Activated naive CD8-positive, alpha-beta T cell (primary cell): ENCODE results near the gene TMEM179.

Experiments used
- H3K27ac Mint-ChIP-seq: one replicate; pipeline ENCODE4 v1.8.0; 2021; ENCODE audit warnings: mixed read lengths
- H3K27me3 Mint-ChIP-seq: one replicate; pipeline ENCODE4 v1.8.0; 2021; ENCODE audit warnings: mixed read lengths
- H3K36me3 Mint-ChIP-seq: one replicate; pipeline ENCODE4 v1.8.0; 2021; ENCODE audit warnings: mixed read lengths
- H3K4me1 Mint-ChIP-seq: one replicate; pipeline ENCODE4 v1.8.0; 2021; ENCODE audit warnings: low read depth, mixed read lengths
- H3K4me3 Mint-ChIP-seq: one replicate; pipeline ENCODE4 v1.8.0; 2021; ENCODE audit warnings: mild to moderate bottlenecking, mixed read lengths
- H3K9me3 Mint-ChIP-seq: one replicate; pipeline ENCODE4 v1.8.0; 2021; ENCODE audit warnings: low read depth, mixed read lengths

TMEM179 gene

DNA sequence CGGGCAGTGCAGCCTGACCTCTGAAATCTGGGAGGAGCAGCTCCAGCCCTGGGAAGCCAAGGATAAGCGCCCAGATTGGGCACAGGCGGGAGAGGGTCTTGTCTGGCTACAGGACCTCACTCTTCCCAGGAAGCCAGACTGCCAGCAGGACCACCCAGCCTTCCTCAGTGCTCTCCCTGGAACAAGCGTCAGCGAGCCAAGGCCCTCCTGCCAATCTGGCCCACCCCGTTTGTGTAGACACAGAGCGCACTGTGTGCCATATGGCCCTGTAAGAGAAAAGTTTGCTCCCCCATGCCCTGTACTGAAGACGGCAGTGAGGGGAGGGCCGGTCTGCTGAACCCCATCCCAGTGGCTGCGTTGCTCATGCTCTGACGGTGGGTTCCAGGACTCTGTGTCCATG is 26.3 kb downstream of the TMEM179 start:
- H3K4me3 Mint-ChIP-seq, result no peak overlapping the region
- no peaks in the 10 kb centered on the region for H3K4me1 Mint-ChIP-seq
- no peak overlapping the region for H3K27ac Mint-ChIP-seq
- H3K9me3 Mint-ChIP-seq, result no peaks in the 10 kb centered on the region
- peaks cover 1% of the 10 kb centered on the region for H3K27me3 Mint-ChIP-seq
- H3K36me3 Mint-ChIP-seq, result no peaks in the 10 kb centered on the region

DNA sequence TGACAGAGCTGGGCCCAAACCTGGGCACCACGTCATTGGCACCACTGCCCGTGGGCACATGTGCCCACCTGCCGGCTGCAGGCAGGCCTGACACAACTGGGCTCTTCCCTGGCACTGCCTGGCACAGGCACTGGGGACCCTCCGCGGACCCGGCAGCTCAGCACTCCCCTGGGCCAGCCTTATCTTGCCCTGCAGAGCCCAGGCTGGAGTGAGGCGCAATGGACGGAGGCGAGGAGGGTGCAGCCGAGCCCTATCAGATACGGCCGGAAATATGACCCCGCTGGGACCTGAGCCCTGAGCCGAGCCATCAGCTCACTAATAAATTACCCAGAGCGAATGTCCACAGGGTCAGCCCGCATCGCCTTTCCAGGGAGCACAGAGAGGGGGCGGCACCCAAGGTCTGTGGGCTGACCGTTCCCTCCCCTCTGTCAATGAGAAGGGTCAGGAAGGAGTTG is 26.7 kb downstream of the TMEM179 start:
- H3K27me3 Mint-ChIP-seq, result peaks cover 1% of the 10 kb centered on the region
- H3K9me3 Mint-ChIP-seq, result no peaks in the 10 kb centered on the region
- no peaks in the 10 kb centered on the region for H3K36me3 Mint-ChIP-seq
- H3K27ac Mint-ChIP-seq, result no peak overlapping the region
- H3K4me3 Mint-ChIP-seq, result no peak overlapping the region
- H3K4me1 Mint-ChIP-seq, result no peaks in the 10 kb centered on the region

- H3K27me3 Mint-ChIP-seq, result peaks cover 1% of the 10 kb centered on the region
- no peaks in the 10 kb centered on the region for H3K36me3 Mint-ChIP-seq
- no peak overlapping the region for H3K4me3 Mint-ChIP-seq
- no peaks in the 10 kb centered on the region for H3K4me1 Mint-ChIP-seq
- H3K27ac Mint-ChIP-seq, result no peak overlapping the region
- H3K9me3 Mint-ChIP-seq, result no peaks in the 10 kb centered on the region
Measured at GRCh38 chr14:104577426-104577825, 27.1 kb downstream of the TMEM179 start.

- Mint-ChIP-seq H3K36me3 (no peaks in the 10 kb centered on the region), H3K4me1 (no peaks in the 10 kb centered on the region), H3K27ac (no peak overlapping the region), H3K27me3 (peaks cover 1% of the 10 kb centered on the region), H3K4me3 (no peak overlapping the region), H3K9me3 (no peaks in the 10 kb centered on the region)
Measured at GRCh38 chr14:104576970-104577332, 27.6 kb downstream of the TMEM179 start.

DNA sequence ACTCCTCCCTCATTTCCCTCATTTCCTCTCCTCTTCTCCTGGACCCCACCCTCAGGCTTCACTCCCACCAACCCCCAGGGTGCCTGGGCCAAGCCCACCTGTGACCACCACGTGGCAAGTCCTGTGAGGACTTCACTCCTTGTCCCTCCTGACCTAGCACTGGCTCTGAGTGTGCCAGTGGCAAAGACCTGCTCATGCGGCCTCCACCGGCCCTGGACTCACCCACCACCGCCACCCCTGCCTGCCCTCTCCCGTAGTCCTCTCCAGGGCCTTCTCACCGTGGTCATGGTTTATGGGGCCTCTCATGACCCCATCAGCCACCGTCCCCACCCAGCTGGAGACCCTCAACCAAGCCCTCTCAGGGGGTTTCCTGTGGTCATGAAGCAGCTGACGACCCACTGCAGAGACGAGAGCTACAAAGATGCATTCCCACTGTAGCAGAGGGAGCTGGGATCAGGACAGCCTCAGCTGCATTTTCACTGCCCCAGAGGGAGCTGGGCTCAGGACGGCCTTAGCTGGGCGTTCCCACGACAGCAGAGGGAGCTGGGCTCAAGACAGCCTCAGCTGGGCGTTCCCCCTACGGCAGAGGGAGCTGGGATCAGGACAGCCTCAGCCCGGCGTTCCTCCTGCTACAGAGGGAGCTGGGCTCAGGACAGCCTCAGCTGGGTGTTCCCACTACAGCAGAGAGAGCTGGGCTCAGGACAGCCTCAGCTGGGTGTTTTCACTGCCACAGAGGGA is 28.2 kb downstream of the TMEM179 start:
- Mint-ChIP-seq H3K4me1 (no peaks in the 10 kb centered on the region), H3K4me3 (no peak overlapping the region), H3K9me3 (no peaks in the 10 kb centered on the region), H3K27me3 (peaks cover under 1% of the 10 kb centered on the region), H3K27ac (no peak overlapping the region), H3K36me3 (no peaks in the 10 kb centered on the region)

DNA sequence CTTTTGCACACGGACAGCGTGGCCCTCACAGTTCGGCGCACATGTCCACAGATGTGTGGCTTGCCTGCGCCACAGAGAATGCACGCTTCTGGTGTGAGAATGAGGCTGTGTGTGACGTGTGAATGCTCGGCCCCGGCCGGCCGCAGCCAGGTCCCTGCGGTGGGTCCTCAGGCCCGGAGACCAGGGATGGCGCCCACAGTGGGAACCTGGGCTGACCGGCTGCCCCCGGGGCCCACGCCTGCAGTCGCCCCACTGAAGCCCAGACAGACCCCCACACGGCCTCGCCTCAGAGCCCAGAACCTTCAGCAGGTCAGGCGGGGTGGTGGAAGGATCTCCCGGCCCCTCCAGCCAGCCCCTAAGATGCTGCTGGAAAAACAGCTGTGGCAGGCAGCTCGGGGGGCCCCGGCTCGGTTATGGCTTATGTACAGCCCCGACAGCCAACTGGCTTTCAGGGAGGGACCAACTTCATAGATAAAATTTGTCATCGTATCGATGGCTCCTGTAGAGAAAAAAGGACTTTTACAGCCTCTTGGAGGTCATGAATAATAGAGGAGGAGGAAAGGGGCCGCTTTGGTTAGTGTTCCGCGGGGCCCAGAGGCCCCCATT is 29.5 kb downstream of the TMEM179 start:
- no peak overlapping the region for H3K27ac Mint-ChIP-seq
- H3K27me3 Mint-ChIP-seq, result no peaks in the 10 kb centered on the region
- H3K4me1 Mint-ChIP-seq, result no peaks in the 10 kb centered on the region
- H3K9me3 Mint-ChIP-seq, result no peaks in the 10 kb centered on the region
- no peaks in the 10 kb centered on the region for H3K36me3 Mint-ChIP-seq
- H3K4me3 Mint-ChIP-seq, result no peak overlapping the region

DNA sequence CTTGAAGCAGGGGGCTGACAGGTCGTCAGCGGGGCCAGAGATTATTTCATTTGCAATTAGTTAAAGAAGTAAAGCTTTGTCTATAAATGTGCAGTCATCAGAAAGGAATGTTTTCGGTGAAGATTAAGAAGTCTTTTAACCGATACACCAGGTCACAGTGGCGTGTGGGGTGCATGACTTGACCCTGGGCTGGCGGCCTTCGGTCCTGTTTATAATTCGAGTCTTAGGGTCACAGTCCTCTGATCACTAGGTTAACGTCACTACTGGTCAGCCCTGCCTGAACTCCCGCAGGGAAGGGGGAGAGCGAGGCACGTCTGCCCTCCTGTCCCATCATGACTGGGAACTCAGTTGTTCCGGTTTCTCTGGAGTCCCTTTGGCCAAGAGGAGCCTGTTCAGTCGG is 30.0 kb downstream of the TMEM179 start:
- Mint-ChIP-seq H3K4me3 (no peak overlapping the region), H3K27ac (no peak overlapping the region), H3K4me1 (no peaks in the 10 kb centered on the region), H3K9me3 (no peaks in the 10 kb centered on the region), H3K27me3 (no peaks in the 10 kb centered on the region), H3K36me3 (no peaks in the 10 kb centered on the region)

- Mint-ChIP-seq H3K27ac (no peak overlapping the region), H3K27me3 (no peaks in the 10 kb centered on the region), H3K4me3 (no peak overlapping the region), H3K4me1 (no peaks in the 10 kb centered on the region), H3K9me3 (no peaks in the 10 kb centered on the region), H3K36me3 (no peaks in the 10 kb centered on the region)
Measured at GRCh38 chr14:104573930-104574329, 30.6 kb downstream of the TMEM179 start.

- Mint-ChIP-seq H3K4me3 (no peak overlapping the region), H3K4me1 (no peaks in the 10 kb centered on the region), H3K36me3 (no peaks in the 10 kb centered on the region), H3K27me3 (no peaks in the 10 kb centered on the region), H3K27ac (no peak overlapping the region), H3K9me3 (no peaks in the 10 kb centered on the region)
Measured at GRCh38 chr14:104572668-104573067, 31.9 kb downstream of the TMEM179 start.

DNA sequence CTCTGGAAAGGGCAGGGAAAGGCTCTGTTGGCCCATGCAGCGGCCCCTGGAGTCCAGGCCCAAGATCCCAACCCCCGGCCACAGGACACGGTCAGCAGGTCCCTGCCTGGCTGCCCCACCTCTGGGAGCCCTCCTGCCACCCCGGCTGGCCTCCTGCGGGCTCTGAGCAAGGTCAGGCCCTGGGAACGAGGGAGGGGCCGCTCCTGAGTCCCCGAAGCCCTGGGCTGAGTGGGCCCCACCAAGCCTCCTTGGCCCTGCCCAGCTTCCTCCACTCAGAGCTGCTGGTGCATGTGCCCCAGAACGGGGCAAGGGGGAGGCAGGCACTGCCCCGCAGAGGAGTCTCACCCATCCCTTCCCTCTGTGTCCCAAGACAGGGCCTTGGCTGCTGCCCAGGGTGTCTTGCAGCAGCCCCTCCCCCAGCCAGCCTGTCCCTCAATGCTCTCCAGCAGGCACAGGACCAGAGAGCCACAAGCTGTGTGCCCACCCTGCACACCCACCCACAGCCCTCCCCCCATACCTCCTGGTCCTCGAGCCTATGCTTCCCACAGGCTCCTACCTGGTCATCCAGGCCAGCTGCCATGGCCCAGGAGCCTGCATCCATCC is 32.4 kb downstream of the TMEM179 start:
- no peaks in the 10 kb centered on the region for H3K4me1 Mint-ChIP-seq
- no peak overlapping the region for H3K4me3 Mint-ChIP-seq
- no peaks in the 10 kb centered on the region for H3K36me3 Mint-ChIP-seq
- H3K27ac Mint-ChIP-seq, result no peak overlapping the region
- no peaks in the 10 kb centered on the region for H3K27me3 Mint-ChIP-seq
- H3K9me3 Mint-ChIP-seq, result no peaks in the 10 kb centered on the region

- Mint-ChIP-seq H3K9me3 (no peaks in the 10 kb centered on the region), H3K27ac (no peak overlapping the region), H3K27me3 (no peaks in the 10 kb centered on the region), H3K4me1 (no peaks in the 10 kb centered on the region), H3K4me3 (no peak overlapping the region), H3K36me3 (no peaks in the 10 kb centered on the region)
Measured at GRCh38 chr14:104571246-104571645, 33.3 kb downstream of the TMEM179 start.

GRCh38 chr14:104569435-104569834 is 35.1 kb downstream of the TMEM179 start:
- Mint-ChIP-seq H3K27ac (no peak overlapping the region), H3K9me3 (no peaks in the 10 kb centered on the region), H3K4me3 (no peak overlapping the region), H3K36me3 (no peaks in the 10 kb centered on the region), H3K27me3 (peaks cover 2% of the 10 kb centered on the region), H3K4me1 (no peaks in the 10 kb centered on the region)

GRCh38 chr14:104568620-104569019 is 36.0 kb downstream of the TMEM179 start:
- H3K4me1 Mint-ChIP-seq, result no peaks in the 10 kb centered on the region
- no peak overlapping the region for H3K4me3 Mint-ChIP-seq
- no peaks in the 10 kb centered on the region for H3K36me3 Mint-ChIP-seq
- no peak overlapping the region for H3K27ac Mint-ChIP-seq
- peaks cover 2% of the 10 kb centered on the region for H3K27me3 Mint-ChIP-seq
- no peaks in the 10 kb centered on the region for H3K9me3 Mint-ChIP-seq

DNA sequence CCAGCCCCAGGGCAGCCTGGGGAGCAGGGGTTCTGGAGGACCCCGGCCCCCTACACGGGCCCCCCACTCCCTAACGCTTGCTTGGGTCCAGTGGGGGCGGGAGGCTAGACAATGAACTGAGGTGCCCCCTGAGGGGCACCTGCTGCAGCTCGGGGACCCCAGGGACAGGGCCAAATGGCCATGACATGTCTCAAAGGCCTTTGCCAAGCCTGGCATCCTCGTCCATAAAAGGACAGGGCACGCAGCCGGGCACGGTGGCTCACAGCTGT is 36.7 kb downstream of the TMEM179 start:
- no peaks in the 10 kb centered on the region for H3K36me3 Mint-ChIP-seq
- no peaks in the 10 kb centered on the region for H3K9me3 Mint-ChIP-seq
- H3K4me1 Mint-ChIP-seq, result no peaks in the 10 kb centered on the region
- no peak overlapping the region for H3K4me3 Mint-ChIP-seq
- peaks cover 2% of the 10 kb centered on the region for H3K27me3 Mint-ChIP-seq
- H3K27ac Mint-ChIP-seq, result no peak overlapping the region

GRCh38 chr14:104567141-104567956 is 37.2 kb downstream of the TMEM179 start:
- Mint-ChIP-seq H3K27ac (no peak overlapping the region), H3K9me3 (no peaks in the 10 kb centered on the region), H3K36me3 (no peaks in the 10 kb centered on the region), H3K4me3 (no peak overlapping the region), H3K4me1 (no peaks in the 10 kb centered on the region), H3K27me3 (peaks cover 2% of the 10 kb centered on the region)
